RWPE2 (cell line): ENCODE data around the gene TNK2.
"Not testable (repeated sequence)": the region's sequence is repeated elsewhere in the genome, so short reads cannot be mapped to it uniquely, and the experiment has no call there.

Experiments
- ATAC-seq: fragments of 200-7000 bp; cut with Tn5 transposase; 3 replicates; pipeline ENCODE4 v1.9.1; 2021; ENCODE audit warnings: low read depth
- DNase-seq: peaks from one replicate; pipeline ENCODE4 v3.0.0-alpha.2; 2020; ENCODE audit warnings: low spot score
- H3K27ac ChIP-seq: fragments of 450-650 bp; 2 replicates; pipeline ENCODE4 v1.5.1; 2017; ENCODE audit warnings: mild to moderate bottlenecking; ENCODE audit not compliant: poor library complexity, severe bottlenecking
- H3K27me3 ChIP-seq: fragments of 250-450 bp; sonication (Bioruptor Pico); 2 replicates; pipeline ENCODE4 v1.5.1; 2021; ENCODE audit warnings: mild to moderate bottlenecking, moderate library complexity; ENCODE audit not compliant: insufficient read depth, poor library complexity, severe bottlenecking
- H3K36me3 ChIP-seq: fragments of 250-450 bp; sonication (Bioruptor Pico); 2 replicates; pipeline ENCODE4 v1.5.1; 2020; ENCODE audit warnings: low read depth, mild to moderate bottlenecking, moderate library complexity
- H3K4me1 ChIP-seq: fragments of 250-450 bp; sonication (Bioruptor Pico); 2 replicates; pipeline ENCODE4 v1.5.1; 2021; ENCODE audit warnings: mild to moderate bottlenecking, moderate library complexity; ENCODE audit not compliant: insufficient read depth, poor library complexity, severe bottlenecking
- H3K4me3 ChIP-seq: fragments of 250-450 bp; sonication (Bioruptor Pico); 2 replicates; pipeline ENCODE4 v1.5.1; 2021; ENCODE audit warnings: mild to moderate bottlenecking, moderate library complexity; ENCODE audit not compliant: severe bottlenecking
- H3K9me3 ChIP-seq: fragments of 250-450 bp; sonication (Bioruptor Pico); 2 replicates; pipeline ENCODE4 v1.5.1; 2021; ENCODE audit warnings: mild to moderate bottlenecking, moderate library complexity; ENCODE audit not compliant: severe bottlenecking
- TF ChIP-seq, protein P1 (sequence below): fragments of 450-650 bp; IDR thresholded peaks from one replicate; pipeline ENCODE4 v1.5.1; 2017; ENCODE audit warnings: mild to moderate bottlenecking, moderate library complexity; ENCODE audit not compliant: poor library complexity, severe bottlenecking

Gene TNK2

GRCh38 chr3:195946910-195947699, 38.8 kb upstream of the TNK2 start:
- ATAC-seq, H3K9me3 ChIP-seq, DNase-seq, H3K27me3 ChIP-seq, H3K36me3 ChIP-seq, H3K4me3 ChIP-seq, H3K4me1 ChIP-seq, H3K27ac ChIP-seq: not testable (repeated sequence)

GRCh38 chr3:195941265-195941815, 33.0 kb upstream of the TNK2 start:
- not testable (repeated sequence) for H3K4me1 ChIP-seq, H3K4me3 ChIP-seq, DNase-seq

GRCh38 chr3:195940806-195941205, 32.5 kb upstream of the TNK2 start:
- H3K36me3 ChIP-seq, H3K4me1 ChIP-seq, ATAC-seq, H3K27me3 ChIP-seq, H3K4me3 ChIP-seq, DNase-seq, H3K9me3 ChIP-seq, H3K27ac ChIP-seq: not testable (repeated sequence)

More at GRCh38 chr3:195941265-195941815, 33.0 kb upstream of the TNK2 start:
- not testable (repeated sequence) for H3K27me3 ChIP-seq, H3K9me3 ChIP-seq, H3K36me3 ChIP-seq, H3K27ac ChIP-seq, ATAC-seq

DNA sequence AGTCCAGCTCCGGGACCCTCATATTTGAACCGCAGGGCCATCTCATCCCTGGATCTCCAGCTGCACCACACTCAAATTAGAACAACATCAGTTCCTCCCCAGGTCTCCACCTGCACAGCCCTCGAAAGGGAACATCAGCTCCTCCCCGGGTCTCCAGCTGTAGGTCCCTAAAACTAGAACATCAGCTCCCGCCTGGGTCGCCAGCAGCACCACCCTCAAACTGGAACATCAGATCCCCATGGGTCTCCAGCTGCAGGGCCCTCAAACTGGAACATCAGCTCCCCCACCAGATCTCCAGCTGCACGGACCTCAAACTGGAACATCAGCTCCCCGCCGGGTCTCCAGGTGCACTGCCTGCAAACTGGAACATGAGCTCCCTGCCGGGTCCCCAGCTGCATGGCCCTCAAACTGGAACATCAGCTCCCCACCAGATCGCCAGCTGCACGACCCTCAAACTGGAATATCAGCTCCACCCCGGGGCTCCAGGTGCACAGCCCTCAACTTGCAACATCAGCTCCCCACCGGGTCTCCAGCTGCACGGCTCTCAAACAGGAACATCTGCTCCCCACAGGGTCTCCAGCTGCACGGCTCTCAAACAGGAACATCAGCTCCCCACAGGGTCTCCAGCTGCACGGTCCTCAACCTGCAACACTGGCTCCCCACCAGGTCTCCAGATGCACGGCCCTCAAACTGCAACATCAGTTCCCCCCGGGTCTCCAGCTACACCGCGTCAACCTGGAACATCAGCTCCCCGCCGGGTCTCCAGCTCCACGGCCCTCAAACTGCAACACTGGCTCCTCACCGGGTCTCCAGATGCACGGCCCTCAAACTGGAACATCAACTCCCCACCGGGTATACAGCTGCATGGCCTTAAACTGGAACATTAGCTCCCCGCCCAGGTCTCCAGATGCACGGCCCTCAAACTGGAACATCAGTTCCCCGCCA, 31.4 kb upstream of the TNK2 start:
- not testable (repeated sequence) for ATAC-seq, H3K4me1 ChIP-seq, H3K9me3 ChIP-seq, DNase-seq, H3K36me3 ChIP-seq, H3K4me3 ChIP-seq, H3K27me3 ChIP-seq, H3K27ac ChIP-seq

DNA sequence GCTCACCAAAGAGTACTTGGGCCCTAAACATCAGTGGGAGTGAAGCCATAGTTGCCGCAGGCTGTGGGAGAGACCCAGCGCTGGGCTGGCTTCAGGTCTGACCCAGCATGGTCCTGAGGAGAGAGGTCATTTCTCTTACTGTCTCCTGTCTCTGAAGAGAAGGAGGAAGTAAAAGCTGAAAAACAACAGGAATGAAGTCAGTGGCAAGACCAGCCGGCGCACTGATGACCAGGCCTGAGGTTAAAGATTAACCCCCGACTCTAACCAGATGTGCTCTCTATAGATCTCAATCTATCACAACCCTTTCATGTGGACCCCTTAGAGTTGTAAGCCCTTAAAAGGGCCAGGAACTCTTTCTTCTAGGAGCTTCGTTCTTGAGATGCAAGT, 24.7 kb upstream of the TNK2 start:
- not testable (repeated sequence) for H3K9me3 ChIP-seq, H3K27me3 ChIP-seq, H3K27ac ChIP-seq, H3K36me3 ChIP-seq, H3K4me3 ChIP-seq, ATAC-seq, H3K4me1 ChIP-seq, DNase-seq

DNA sequence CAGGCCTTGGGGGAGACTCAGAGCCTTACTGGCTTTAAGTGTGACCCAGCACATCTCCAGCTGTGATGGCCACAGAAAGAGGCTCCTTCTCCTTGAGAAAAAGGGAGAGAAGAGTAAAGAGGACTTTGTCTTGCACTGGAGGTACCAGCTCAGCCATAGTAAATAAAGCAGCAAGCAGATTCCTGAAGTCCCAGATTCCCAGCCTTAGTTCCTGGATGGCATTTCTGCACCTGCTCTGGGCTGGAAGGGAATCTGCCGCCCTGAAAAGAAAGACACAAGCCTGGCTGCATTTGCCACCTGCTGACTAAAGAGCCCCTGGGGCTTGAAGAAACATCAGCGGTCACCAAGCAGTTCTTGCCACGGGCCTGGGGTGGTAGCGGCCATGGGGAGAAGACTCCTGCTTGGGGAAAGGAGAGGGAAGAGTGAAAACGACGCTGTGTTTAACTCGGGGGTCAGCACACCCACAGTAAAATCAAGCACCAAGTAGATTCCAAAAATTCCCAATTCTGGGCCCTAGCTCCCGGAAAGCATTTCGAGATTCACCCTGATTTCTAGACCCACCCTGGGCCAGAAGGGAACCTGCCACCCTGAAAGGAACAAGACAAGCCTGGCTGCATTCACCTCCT, 24.2 kb upstream of the TNK2 start:
- TF ChIP-seq, protein P1, sequence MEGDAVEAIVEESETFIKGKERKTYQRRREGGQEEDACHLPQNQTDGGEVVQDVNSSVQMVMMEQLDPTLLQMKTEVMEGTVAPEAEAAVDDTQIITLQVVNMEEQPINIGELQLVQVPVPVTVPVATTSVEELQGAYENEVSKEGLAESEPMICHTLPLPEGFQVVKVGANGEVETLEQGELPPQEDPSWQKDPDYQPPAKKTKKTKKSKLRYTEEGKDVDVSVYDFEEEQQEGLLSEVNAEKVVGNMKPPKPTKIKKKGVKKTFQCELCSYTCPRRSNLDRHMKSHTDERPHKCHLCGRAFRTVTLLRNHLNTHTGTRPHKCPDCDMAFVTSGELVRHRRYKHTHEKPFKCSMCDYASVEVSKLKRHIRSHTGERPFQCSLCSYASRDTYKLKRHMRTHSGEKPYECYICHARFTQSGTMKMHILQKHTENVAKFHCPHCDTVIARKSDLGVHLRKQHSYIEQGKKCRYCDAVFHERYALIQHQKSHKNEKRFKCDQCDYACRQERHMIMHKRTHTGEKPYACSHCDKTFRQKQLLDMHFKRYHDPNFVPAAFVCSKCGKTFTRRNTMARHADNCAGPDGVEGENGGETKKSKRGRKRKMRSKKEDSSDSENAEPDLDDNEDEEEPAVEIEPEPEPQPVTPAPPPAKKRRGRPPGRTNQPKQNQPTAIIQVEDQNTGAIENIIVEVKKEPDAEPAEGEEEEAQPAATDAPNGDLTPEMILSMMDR = no peak
- H3K27me3 ChIP-seq = no peaks in the 10 kb centered on the region
- H3K36me3 ChIP-seq = no peaks in the 10 kb centered on the region
- no peak overlapping the region for H3K4me3 ChIP-seq
- no peak for DNase-seq
- ATAC-seq = no peak
- no peak overlapping the region for H3K27ac ChIP-seq
- no peaks in the 10 kb centered on the region for H3K9me3 ChIP-seq
- no peaks in the 10 kb centered on the region for H3K4me1 ChIP-seq
